Thyroid gland (tissue), 4 donors: ENCODE measurements around the gene CSTB.

Experiments
- CTCF ChIP-seq, 6 experiments: fragments of 200-600 bp in 3 of 6; fragments of 450-650 bp in 3 of 6; sonication (generic) in 3 of 6; IDR thresholded peaks; one replicate each; pipeline ENCODE4 v1.5.1; 2016 to 2019; ENCODE audit warnings: antibody characterized with exemption in 6 of 6, mild to moderate bottlenecking in 2 of 6, inconsistent platforms in 1 of 6, moderate library complexity in 1 of 6
- POLR2A ChIP-seq, 2 donors: fragments of 450-650 bp; IDR thresholded peaks; one replicate each; pipeline ENCODE4 v1.6.1; 2017; ENCODE audit warnings: antibody characterized with exemption in 2 of 2, mild to moderate bottlenecking in 2 of 2, moderate library complexity in 1 of 2

DNA sequence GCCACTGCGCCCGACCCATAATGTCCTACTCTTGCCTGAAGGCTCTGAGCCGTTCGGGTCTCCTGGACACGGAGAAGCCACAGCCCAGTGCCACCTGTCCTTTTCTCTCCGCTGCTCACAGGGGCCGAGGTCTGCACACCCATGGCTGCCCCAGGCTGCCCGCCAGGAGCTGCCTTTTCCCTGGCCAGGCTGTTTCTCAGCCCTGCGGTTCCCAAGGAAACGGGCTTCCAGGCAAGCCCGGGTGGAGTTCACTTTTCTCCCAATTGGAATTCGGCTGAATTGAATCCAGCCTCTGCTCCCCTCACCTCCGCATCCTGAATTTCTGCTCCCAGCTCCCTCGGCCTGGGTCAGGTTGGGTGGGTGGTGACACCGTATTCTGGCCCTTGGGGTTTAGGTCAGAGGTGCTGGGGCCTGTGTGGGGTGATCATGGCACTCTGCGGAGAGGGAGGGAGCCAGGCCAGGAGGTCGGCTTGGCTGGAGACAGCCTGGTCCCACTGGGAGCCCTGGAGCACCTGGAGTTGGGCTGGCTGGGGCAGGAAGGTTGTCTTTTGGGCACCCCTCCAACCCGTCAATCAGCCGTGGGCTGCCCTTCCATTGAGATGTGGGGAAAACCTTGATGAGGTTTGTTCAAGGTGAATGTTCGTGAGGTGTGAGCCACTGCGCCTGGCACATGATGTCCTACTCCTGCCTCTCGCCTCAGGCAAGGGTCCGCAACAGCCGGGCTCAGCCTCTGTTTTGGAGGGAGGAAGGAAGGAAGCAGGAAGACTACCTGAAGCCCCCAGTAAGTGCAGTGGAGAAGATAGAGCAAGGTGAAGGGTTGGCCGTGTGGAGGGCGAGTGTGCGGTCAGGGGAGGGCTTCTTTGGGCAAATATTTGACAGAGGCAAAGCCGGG, 38.4 kb upstream of the CSTB start:
- no peak for TF ChIP-seq CTCF (IDR thresholded peaks at IDR 0.05)
- no peak for TF ChIP-seq POLR2A (IDR thresholded peaks at IDR 0.05)
